Testis (tissue), 3 donors: ENCODE results near the gene RALB. TPM values are rescaled to one million over a fixed set of nuclear protein-coding genes. Genes with fewer than 3 reads are reported as not detected.

Experiments
- DNase-seq: peaks from one replicate; pipeline ENCODE4 v3.0.0-alpha.2; 2019
- H3K27ac ChIP-seq, 2 donors: fragments of 200-600 bp; sonication (generic); one replicate each; pipeline ENCODE4 v1.5.1; 2019
- H3K27me3 ChIP-seq: fragments of 200-600 bp; sonication (generic); one replicate; pipeline ENCODE4 v1.5.1; 2019
- H3K36me3 ChIP-seq: fragments of 200-600 bp; sonication (generic); one replicate; pipeline ENCODE4 v1.5.1; 2017; ENCODE audit warnings: low read depth; ENCODE audit errors: missing control alignments
- H3K4me1 ChIP-seq: fragments of 200-600 bp; sonication (generic); one replicate; pipeline ENCODE4 v1.5.1; 2019
- H3K4me3 ChIP-seq, 2 donors: fragments of 200-600 bp; sonication (generic); one replicate each; pipeline ENCODE4 v1.5.1; 2017 to 2019
- H3K9me3 ChIP-seq: fragments of 200-600 bp; sonication (generic); one replicate; pipeline ENCODE4 v1.5.1; 2017
- CTCF ChIP-seq, 3 experiments: fragments of 450-650 bp in 2 of 3; fragments of 200-600 bp in 1 of 3; sonication (generic) in 1 of 3; IDR thresholded peaks; one replicate each; pipeline ENCODE4 v1.5.1; 2016 to 2019; ENCODE audit warnings: antibody characterized with exemption in 3 of 3, mild to moderate bottlenecking in 2 of 3, moderate library complexity in 1 of 3
- POLR2A ChIP-seq: fragments of 450-650 bp; IDR thresholded peaks from one replicate; pipeline ENCODE4 v1.6.1; 2017; ENCODE audit warnings: antibody characterized with exemption, mild to moderate bottlenecking, moderate library complexity
- WGBS, 2 donors: methylation state at CpG; one replicate each; pipeline ENCODE4 v1.1.5; 2018; 5-methylcytosine and 5-hydroxymethylcytosine counted together
- intact Hi-C: fragments of 100-400 bp; cut with DNase I; formaldehyde crosslinking; loops from one replicate; pipeline ENCODE4 v1.15.1; 2023; ENCODE audit warnings: low total_unique reads
- polyA plus RNA-seq: library from polyadenylated mRNA; stranded (reverse); fragments of 350-450 nt; fragmentation: Illumina TruSeq; extraction: RNeasy Lipid Tissue Mini Kit (QIAGEN cat#74804); gene quantifications from one replicate; pipeline ENCODE4 v1.2.3, GENCODE V29; 2014; ENCODE audit warnings: low read depth, low replicate concordance; ENCODE audit not compliant: insufficient read depth
- total RNA-seq, 2 donors: library from RNA; depleted of rRNA; stranded (reverse); fragments of >200 nt; gene quantifications; one replicate each; pipeline ENCODE4 v1.2.3, GENCODE V29; 2016

RALB gene
- total and polyA plus RNA-seq, 3 donors from 2014 or later = 69.9 to 91.6 (median 88.7) TPM

DNA sequence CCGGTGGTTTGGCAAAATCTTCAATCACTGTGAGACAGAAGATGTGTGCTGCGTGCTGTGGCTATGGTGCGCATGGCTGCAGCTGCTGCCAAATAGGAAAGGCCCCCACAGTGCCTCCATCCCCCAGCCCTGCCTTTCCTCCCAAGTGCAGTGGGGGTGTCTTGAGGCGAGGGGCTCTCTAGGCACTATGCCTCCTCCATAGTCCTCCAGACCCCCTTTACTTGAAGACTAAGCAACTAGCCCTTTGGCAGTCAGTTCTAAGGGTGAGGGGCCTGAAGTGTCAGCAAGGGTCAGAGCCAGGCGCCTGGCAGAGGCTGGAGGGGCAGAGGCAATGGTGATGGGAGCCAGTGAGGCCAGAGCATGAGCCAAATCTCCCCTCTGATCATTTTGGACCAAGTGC is 15.9 kb upstream of the RALB start:
- Histone ChIP-seq H3K27me3 (no peaks in the 10 kb centered on the region), H3K4me3 (no peak overlapping the region), H3K27ac (no peak overlapping the region), H3K4me1 (peaks cover 8% of the 10 kb centered on the region), H3K36me3 (no peaks in the 10 kb centered on the region), H3K9me3 (no peaks in the 10 kb centered on the region)
- intact Hi-C loops = no loop called here
- WGBS, 2 donors = 75 to 94% methylated on average over 3 to 5 of the region's 5 CpGs
- no peak for DNase-seq
- no peak for TF ChIP-seq POLR2A
- TF ChIP-seq CTCF (IDR thresholded peaks at IDR 0.05) = no peak

DNA sequence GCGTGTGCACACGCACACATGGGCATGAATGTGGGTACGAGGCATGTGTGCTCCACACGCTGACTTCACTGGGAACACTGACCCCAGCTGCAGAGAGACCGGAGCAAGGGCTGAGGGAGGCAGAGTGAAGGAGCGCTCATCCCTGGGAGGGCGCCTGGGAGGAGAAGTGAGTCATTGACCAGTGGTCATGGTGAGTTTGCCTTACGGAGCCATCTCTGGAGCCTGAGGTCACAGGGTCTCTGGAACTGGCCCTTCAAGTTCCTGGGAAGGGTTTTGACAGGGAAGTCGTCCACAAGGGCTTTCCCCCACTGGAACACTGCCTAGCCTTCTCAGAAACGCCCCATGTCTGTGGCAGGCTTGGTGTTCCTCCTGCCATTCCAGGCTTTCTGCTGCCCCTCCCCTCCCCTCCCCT is 15.2 kb upstream of the RALB start:
- TF ChIP-seq CTCF (IDR thresholded peaks at IDR 0.05) (no peak), POLR2A (no peak)
- H3K4me3 ChIP-seq = no peak overlapping the region
- intact Hi-C loops = no loop called here
- no peaks in the 10 kb centered on the region for H3K9me3 ChIP-seq
- H3K27ac ChIP-seq = no peak overlapping the region
- 85 to 87% methylated on average over 10 of the region's 10 CpGs for WGBS, 2 donors
- no peaks in the 10 kb centered on the region for H3K36me3 ChIP-seq
- no peak for DNase-seq
- H3K27me3 ChIP-seq = no peaks in the 10 kb centered on the region
- H3K4me1 ChIP-seq = peaks cover 5% of the 10 kb centered on the region

- no peaks in the 10 kb centered on the region for H3K36me3 ChIP-seq
- H3K4me1 ChIP-seq = peaks cover 5% of the 10 kb centered on the region
- no peak for DNase-seq
- no peak overlapping the region for H3K4me3 ChIP-seq
- H3K27ac ChIP-seq = peak overlapping the region in 1 of 2 donors; percentile 35
- no peaks in the 10 kb centered on the region for H3K9me3 ChIP-seq
- intact Hi-C loops = no loop called here
- H3K27me3 ChIP-seq = no peaks in the 10 kb centered on the region
- TF ChIP-seq POLR2A (no peak), CTCF (IDR thresholded peaks at IDR 0.05) (no peak)
- WGBS, 2 donors = 73 to 90% methylated on average over 21 to 22 of the region's 22 CpGs
Observed at GRCh38 chr2:120238728-120239487, 13.7 kb upstream of the RALB start.

- Histone ChIP-seq H3K4me3 (no peak overlapping the region), H3K9me3 (no peaks in the 10 kb centered on the region), H3K27ac (peak overlapping the region in 1 of 2 donors; percentile 35), H3K4me1 (peaks cover 5% of the 10 kb centered on the region), H3K36me3 (no peaks in the 10 kb centered on the region), H3K27me3 (no peaks in the 10 kb centered on the region)
- 36 to 48% methylated on average over 11 to 22 of the region's 22 CpGs for WGBS, 2 donors
- DNase-seq = no peak
- TF ChIP-seq POLR2A (no peak), CTCF (IDR thresholded peaks at IDR 0.05) (no peak)
- intact Hi-C loops = no loop called here
Observed at GRCh38 chr2:120239488-120240287, 13.0 kb upstream of the RALB start.
